Epithelial cell of proximal tubule (primary cell): ENCODE measurements around the gene FCRL4. TPM values are rescaled to one million over a fixed set of nuclear protein-coding genes. Genes with fewer than 3 reads are reported as not detected.

Experiments used
- DNase-seq: peaks from one replicate; pipeline ENCODE4 v3.0.0-alpha.2; 2011; ENCODE audit warnings: low read depth
- H3K4me3 ChIP-seq: 2 replicates; pipeline ENCODE4 v1.5.1; 2011; ENCODE audit warnings: low read depth, mild to moderate bottlenecking, low read length
- CTCF ChIP-seq: conservative IDR thresholded peaks from 2 replicates; pipeline ENCODE4 v1.5.1; 2012; ENCODE audit warnings: low read depth, mild to moderate bottlenecking, low read length
- total RNA-seq: library from RNA; depleted of rRNA; stranded (reverse); fragments of >200 nt; gene quantifications from 2 replicates; pipeline ENCODE4 v1.2.3, GENCODE V29; 2015

Gene FCRL4
- total RNA-seq, 1 donor from 2014 or later, result not detected

GRCh38 chr1:157622471-157622870 lies 24.6 kb upstream of the FCRL4 start:
- TF ChIP-seq CTCF, result no peak
- DNase-seq, result no peak
- H3K4me3 ChIP-seq, result no peak overlapping the region

- H3K4me3 ChIP-seq, result no peak overlapping the region
- DNase-seq, result no peak
- no peak for TF ChIP-seq CTCF
Observed at GRCh38 chr1:157618190-157618589, 20.3 kb upstream of the FCRL4 start.

GRCh38 chr1:157600236-157600635 lies 2.4 kb upstream of the FCRL4 start:
- DNase-seq, result no peak
- no peak for TF ChIP-seq CTCF
- no peak overlapping the region for H3K4me3 ChIP-seq

GRCh38 chr1:157596384-157596783 lies 1.5 kb downstream of the FCRL4 start:
- TF ChIP-seq CTCF, result no peak
- DNase-seq, result no peak
- H3K4me3 ChIP-seq, result no peak overlapping the region

GRCh38 chr1:157595356-157595755 lies 2.5 kb downstream of the FCRL4 start:
- no peak overlapping the region for H3K4me3 ChIP-seq
- DNase-seq, result no peak
- no peak for TF ChIP-seq CTCF

GRCh38 chr1:157585984-157586383 lies 11.9 kb downstream of the FCRL4 start:
- TF ChIP-seq CTCF, result no peak
- DNase-seq, result no peak
- H3K4me3 ChIP-seq, result no peak overlapping the region

- TF ChIP-seq CTCF, result no peak
- no peak overlapping the region for H3K4me3 ChIP-seq
- DNase-seq, result no peak
Observed at GRCh38 chr1:157584503-157584902, 13.4 kb downstream of the FCRL4 start.
